Upper lobe of left lung (tissue), 6 donors: ENCODE results near the gene MACROD2. TPM values are rescaled to one million over a fixed set of nuclear protein-coding genes. Genes with fewer than 3 reads are reported as not detected.

Experiments used
- ATAC-seq, 2 donors: fragments of 200-7000 bp; cut with Tn5 transposase; one replicate each; pipeline ENCODE4 v1.9.1; 2022; ENCODE audit warnings: mild to moderate bottlenecking in 2 of 2, moderate library complexity in 2 of 2; ENCODE audit not compliant: low FRiP score in 2 of 2
- DNase-seq, 2 donors: peaks; one replicate each; pipeline ENCODE4 v3.0.0-alpha.2; 2019 to 2020
- H3K27ac ChIP-seq, 4 donors: fragments of 200-600 bp; sonication (generic); one replicate each; pipeline ENCODE4 v1.5.1; 2016 to 2019
- H3K27me3 ChIP-seq, 4 donors: fragments of 200-600 bp; sonication (generic); one replicate each; pipeline ENCODE4 v1.5.1; 2017 to 2019
- H3K36me3 ChIP-seq, 4 donors: fragments of 200-600 bp; sonication (generic); one replicate each; pipeline ENCODE4 v1.5.1; 2016 to 2019
- H3K4me1 ChIP-seq, 4 donors: fragments of 200-600 bp; sonication (generic); one replicate each; pipeline ENCODE4 v1.5.1; 2018 to 2019
- H3K4me3 ChIP-seq, 4 donors: fragments of 200-600 bp; sonication (generic); one replicate each; pipeline ENCODE4 v1.5.1; 2017 to 2019; ENCODE audit warnings: mild to moderate bottlenecking in 2 of 4, moderate library complexity in 1 of 4
- H3K9me3 ChIP-seq, 4 donors: fragments of 200-600 bp; sonication (generic); one replicate each; pipeline ENCODE4 v1.5.1; 2018 to 2019
- EP300 ChIP-seq, 4 donors: sonication (generic); formaldehyde crosslinking; IDR thresholded peaks; one replicate each; pipeline ENCODE4 v1.5.1; 2017; ENCODE audit warnings: antibody characterized with exemption in 4 of 4, control low read depth in 2 of 4
- POLR2A ChIP-seq, 4 donors: fragments of 450-650 bp; IDR thresholded peaks; one replicate each; pipeline ENCODE4 v1.5.1; 2016 to 2017; ENCODE audit warnings: antibody characterized with exemption in 4 of 4, mild to moderate bottlenecking in 2 of 4
- POLR2AphosphoS5 ChIP-seq, 2 donors: sonication (generic); formaldehyde crosslinking; IDR thresholded peaks; one replicate each; pipeline ENCODE4 v1.5.1; 2017; ENCODE audit warnings: antibody characterized with exemption in 2 of 2
- WGBS, 2 donors: methylation state at CpG; one replicate each; pipeline ENCODE4 v1.1.5; 2017 to 2018; 5-methylcytosine and 5-hydroxymethylcytosine counted together
- total RNA-seq, 6 donors: library from RNA; depleted of rRNA in 4 of 6; stranded (reverse); fragments of >200 nt in 4 of 6; gene quantifications; one replicate each; pipeline versions ENCODE4 v1.1.0 to v1.2.1, GENCODE V29; 2016 to 2021
- TF ChIP-seq, protein P1 (sequence below), 6 experiments: fragments of 450-650 bp in 4 of 6; fragments of 200-600 bp in 2 of 6; sonication (generic) in 2 of 6; IDR thresholded peaks; one replicate each; pipeline ENCODE4 v1.5.1; 2016 to 2019; ENCODE audit warnings: antibody characterized with exemption in 6 of 6
- donor health status: DM: no; HTN: no; CAD: no; lungs with moderate emphysema.
- donor health status: DM: no; HTN: yes; CAD: no; lungs with severe emphysema.

The MACROD2 gene
- total RNA-seq, 6 donors from 2014 or later: 20.7 to 84.3 (median 36.3) TPM

DNA sequence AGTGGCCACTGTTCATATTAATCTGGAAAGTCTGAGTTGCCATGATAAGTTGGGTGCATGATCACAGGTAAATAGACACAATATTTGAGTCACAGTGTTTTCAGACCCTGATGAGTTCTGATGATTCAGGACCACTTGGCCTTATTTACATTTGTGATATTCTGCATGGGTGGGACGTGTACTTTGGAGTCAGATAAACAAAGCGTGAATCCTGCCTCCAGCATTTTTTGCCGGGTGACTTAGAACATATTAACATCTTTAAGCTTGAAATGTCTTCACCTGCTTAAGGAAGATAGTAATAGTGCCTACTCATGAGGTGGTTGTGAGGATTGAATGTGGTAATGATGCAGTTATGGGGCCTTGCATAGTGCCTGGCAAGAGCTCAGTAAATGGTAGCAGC, 1582.8 kb downstream of the MACROD2 start:
- no peak for ATAC-seq
- Histone ChIP-seq H3K27me3 (no peaks in the 10 kb centered on the region), H3K4me1 (no peaks in the 10 kb centered on the region), H3K4me3 (no peak overlapping the region), H3K27ac (no peak overlapping the region), H3K36me3 (no peaks in the 10 kb centered on the region), H3K9me3 (no peaks in the 10 kb centered on the region)
- TF ChIP-seq, protein P1, sequence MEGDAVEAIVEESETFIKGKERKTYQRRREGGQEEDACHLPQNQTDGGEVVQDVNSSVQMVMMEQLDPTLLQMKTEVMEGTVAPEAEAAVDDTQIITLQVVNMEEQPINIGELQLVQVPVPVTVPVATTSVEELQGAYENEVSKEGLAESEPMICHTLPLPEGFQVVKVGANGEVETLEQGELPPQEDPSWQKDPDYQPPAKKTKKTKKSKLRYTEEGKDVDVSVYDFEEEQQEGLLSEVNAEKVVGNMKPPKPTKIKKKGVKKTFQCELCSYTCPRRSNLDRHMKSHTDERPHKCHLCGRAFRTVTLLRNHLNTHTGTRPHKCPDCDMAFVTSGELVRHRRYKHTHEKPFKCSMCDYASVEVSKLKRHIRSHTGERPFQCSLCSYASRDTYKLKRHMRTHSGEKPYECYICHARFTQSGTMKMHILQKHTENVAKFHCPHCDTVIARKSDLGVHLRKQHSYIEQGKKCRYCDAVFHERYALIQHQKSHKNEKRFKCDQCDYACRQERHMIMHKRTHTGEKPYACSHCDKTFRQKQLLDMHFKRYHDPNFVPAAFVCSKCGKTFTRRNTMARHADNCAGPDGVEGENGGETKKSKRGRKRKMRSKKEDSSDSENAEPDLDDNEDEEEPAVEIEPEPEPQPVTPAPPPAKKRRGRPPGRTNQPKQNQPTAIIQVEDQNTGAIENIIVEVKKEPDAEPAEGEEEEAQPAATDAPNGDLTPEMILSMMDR (IDR thresholded peaks at IDR 0.05): no peak
- TF ChIP-seq POLR2A (IDR thresholded peaks at IDR 0.05) (no peak), EP300 (IDR thresholded peaks at IDR 0.05) (no peak), POLR2AphosphoS5 (IDR thresholded peaks at IDR 0.05) (no peak)
- no peak for DNase-seq
- WGBS, 2 donors: 68 to 83% methylated on average over 3 of the region's 3 CpGs

DNA sequence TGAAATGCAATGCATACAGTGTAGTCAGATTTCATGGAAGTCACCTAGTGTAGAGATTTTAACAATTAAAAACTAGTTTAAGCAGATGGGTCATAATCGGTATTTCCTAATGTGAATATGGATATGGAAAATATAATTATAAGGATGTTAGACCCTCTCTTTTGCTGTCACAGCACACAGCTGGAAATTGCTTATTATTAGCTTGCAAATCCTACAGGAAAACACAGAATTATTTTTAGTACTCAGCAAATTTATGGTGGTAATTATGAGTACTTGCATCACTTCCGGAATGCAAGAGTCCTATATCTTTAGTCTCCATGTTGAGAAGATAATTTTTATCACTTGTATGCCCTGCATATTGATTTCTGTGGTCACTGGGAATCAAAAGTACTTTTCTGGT, 1584.4 kb downstream of the MACROD2 start:
- Histone ChIP-seq H3K4me3 (no peak overlapping the region), H3K4me1 (no peaks in the 10 kb centered on the region), H3K27ac (no peak overlapping the region), H3K27me3 (no peaks in the 10 kb centered on the region), H3K36me3 (no peaks in the 10 kb centered on the region), H3K9me3 (no peaks in the 10 kb centered on the region)
- DNase-seq (no peak), ATAC-seq (no peak)
- TF ChIP-seq, protein P1 (IDR thresholded peaks at IDR 0.05): no peak
- TF ChIP-seq EP300 (IDR thresholded peaks at IDR 0.05): no peak
- no peak for TF ChIP-seq POLR2A (IDR thresholded peaks at IDR 0.05)
- TF ChIP-seq POLR2AphosphoS5 (IDR thresholded peaks at IDR 0.05): no peak
- WGBS, 2 donors: 70 to 75% methylated on average over 2 of the region's 2 CpGs

DNA sequence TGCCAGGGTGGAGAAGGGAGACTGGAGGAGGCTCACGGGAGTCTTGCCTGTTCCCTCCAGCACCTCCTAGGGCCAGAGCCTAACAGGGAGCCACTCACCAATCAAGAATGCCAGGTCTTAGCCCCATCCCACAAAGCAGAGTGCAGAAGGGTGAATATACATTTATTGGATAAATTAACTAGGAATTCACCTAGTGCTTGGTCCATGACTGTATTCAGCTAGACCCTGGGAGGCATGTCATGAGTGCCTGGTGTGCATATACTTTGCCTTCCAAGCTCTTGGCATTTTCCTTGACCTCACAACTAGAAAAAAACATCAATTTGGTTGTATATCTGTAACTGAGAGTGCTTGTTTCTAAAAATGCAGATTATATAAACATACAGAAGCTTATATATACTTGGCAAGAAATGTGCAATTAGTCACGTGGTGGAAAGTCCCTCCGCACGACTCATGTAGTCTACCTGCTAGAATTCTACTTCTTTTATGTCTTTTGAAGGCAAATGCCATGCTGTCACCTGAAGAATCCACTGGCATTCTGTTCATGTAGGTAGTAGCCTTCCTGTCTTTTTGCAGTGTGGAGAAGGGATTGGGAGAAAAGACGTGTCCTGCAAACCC, 1586.9 kb downstream of the MACROD2 start:
- 37 to 70% methylated on average over 5 of the region's 5 CpGs for WGBS, 2 donors
- DNase-seq (no peak), ATAC-seq (no peak)
- Histone ChIP-seq H3K4me3 (no peak overlapping the region), H3K36me3 (no peaks in the 10 kb centered on the region), H3K9me3 (no peaks in the 10 kb centered on the region), H3K4me1 (no peaks in the 10 kb centered on the region), H3K27me3 (no peaks in the 10 kb centered on the region), H3K27ac (no peak overlapping the region)
- TF ChIP-seq EP300 (IDR thresholded peaks at IDR 0.05) (no peak), POLR2AphosphoS5 (IDR thresholded peaks at IDR 0.05) (no peak), POLR2A (IDR thresholded peaks at IDR 0.05) (no peak)
- TF ChIP-seq, protein P1 (IDR thresholded peaks at IDR 0.05): no peak

DNA sequence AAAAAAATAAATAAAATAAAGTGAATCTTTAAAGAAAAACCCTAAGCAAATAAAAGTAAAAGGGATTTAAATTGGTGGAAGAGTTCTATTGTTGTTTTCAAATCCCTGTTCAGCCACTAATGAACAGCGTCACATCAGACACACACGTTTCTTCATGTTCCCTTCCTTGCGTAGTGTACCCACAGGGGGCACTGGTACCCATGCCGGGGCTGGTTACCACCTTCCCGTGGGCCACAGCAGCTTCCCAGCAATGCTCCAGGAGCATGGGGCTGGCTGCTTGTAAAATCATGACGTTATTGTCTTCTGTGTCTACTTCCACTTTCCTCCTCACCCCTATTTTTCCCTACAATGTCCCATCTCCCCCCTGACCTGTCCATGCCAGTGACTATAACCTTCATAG, 1589.2 kb downstream of the MACROD2 start:
- no peak for ATAC-seq
- DNase-seq: peak in 1 of 2 donors; percentile 9
- TF ChIP-seq, protein P1 (IDR thresholded peaks at IDR 0.05): no peak
- TF ChIP-seq POLR2AphosphoS5 (IDR thresholded peaks at IDR 0.05) (no peak), EP300 (IDR thresholded peaks at IDR 0.05) (no peak), POLR2A (IDR thresholded peaks at IDR 0.05) (no peak)

DNA sequence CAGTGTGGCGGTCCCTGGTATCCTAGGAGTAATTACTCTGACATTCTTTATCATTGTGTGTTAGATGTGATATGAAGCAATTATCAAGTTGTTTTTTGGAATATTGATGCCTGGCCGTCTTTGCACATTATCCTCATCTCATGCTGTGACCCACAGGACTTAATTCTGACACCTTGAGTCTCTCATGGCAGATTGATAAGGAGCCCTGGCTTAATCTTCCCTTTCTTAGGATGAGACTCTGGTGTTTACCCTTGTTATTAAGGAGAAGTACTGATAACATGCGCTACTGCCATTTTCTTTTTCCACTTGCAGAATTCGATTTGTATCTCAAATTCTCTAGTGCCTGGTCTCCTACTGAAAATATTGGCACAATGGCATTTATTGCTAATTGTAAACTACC, 1597.8 kb downstream of the MACROD2 start:
- Histone ChIP-seq H3K27ac (no peak overlapping the region), H3K4me1 (peaks cover 0 to 8% (median 0%) of the 10 kb centered on the region in 4 donors), H3K27me3 (no peaks in the 10 kb centered on the region), H3K9me3 (no peaks in the 10 kb centered on the region), H3K4me3 (no peak overlapping the region), H3K36me3 (no peaks in the 10 kb centered on the region)
- 82 to 88% methylated on average over 4 of the region's 4 CpGs for WGBS, 2 donors
- TF ChIP-seq POLR2A (IDR thresholded peaks at IDR 0.05): no peak
- TF ChIP-seq, protein P1 (IDR thresholded peaks at IDR 0.05): no peak
- no peak for TF ChIP-seq POLR2AphosphoS5 (IDR thresholded peaks at IDR 0.05)
- no peak for TF ChIP-seq EP300 (IDR thresholded peaks at IDR 0.05)
- no peak for DNase-seq
- ATAC-seq: no peak

More for the DNA sequence above, 1589.2 kb downstream of the MACROD2 start:
- 79 to 86% methylated on average over 6 of the region's 6 CpGs for WGBS, 2 donors
- H3K27me3 ChIP-seq: no peaks in the 10 kb centered on the region
- H3K4me1 ChIP-seq: no peaks in the 10 kb centered on the region
- no peak overlapping the region for H3K27ac ChIP-seq
- H3K4me3 ChIP-seq: no peak overlapping the region
- no peaks in the 10 kb centered on the region for H3K9me3 ChIP-seq
- no peaks in the 10 kb centered on the region for H3K36me3 ChIP-seq
